NCI-H748 treated with DMSO at 0.1 percent for 48 hours (cell line): ENCODE results near the gene HIRIP3.
A peak's percentile ranks its signal among the peaks of the same experiment; 100 is the strongest.
"Not testable (repeated sequence)": the region's sequence is repeated elsewhere in the genome, so short reads cannot be mapped to it uniquely, and the experiment has no call there.

Source experiments
- DNase-seq: peaks from one replicate; lab custom pipeline; 2025; lab: John Stamatoyannopoulos, UW

Gene HIRIP3

GRCh38 chr16:29995324-29995910 lies at the start of gene HIRIP3:
Gene HIRIP3 (minus strand): TSS chr16:29995617. CDS start chr16:29995605, 12 bp downstream.
- peak; percentile 63 for DNase-seq

- no peak for DNase-seq
Observed at GRCh38 chr16:30041841-30042240, 46.4 kb upstream of the HIRIP3 start.

DNA sequence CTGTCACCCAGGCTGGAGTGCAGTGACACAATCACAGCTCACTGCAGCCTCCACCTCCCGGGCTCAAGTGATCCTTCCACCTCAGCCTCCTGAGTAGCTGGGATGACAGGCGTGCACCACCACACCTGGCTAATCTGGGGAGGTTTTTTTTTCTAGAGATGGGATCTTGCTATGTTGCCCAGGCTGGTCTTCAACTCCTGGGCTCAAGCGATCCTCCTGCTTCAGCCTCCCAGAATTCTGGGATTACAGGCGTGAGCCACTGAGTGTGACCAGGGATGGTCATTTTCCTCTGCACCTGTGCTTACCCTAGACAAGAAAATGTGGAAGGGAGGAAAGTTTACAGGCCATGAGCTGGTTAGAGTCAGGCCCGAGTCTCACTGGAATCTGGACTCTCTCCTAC lies 45.3 kb upstream of the HIRIP3 start:
- DNase-seq, result not testable (repeated sequence)

DNA sequence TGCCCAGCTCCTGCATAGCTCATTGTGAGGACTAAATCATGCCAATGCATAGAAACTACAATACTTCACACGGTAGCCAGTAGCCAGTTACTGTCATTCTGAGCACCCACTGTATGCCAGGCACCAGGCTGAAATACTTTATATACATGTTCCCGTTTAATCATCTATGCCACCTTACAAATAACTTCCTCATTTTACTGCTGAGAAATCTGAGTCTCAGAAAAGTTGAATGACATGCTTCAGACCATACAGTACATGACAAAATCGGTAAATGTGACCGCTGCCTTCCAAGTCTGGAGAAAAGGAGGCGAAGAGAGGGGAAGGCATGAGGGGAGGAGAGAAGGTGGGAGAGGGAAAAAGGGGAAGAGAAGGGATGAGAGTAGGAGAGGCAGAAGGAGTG lies 44.8 kb upstream of the HIRIP3 start:
- no peak for DNase-seq

DNA sequence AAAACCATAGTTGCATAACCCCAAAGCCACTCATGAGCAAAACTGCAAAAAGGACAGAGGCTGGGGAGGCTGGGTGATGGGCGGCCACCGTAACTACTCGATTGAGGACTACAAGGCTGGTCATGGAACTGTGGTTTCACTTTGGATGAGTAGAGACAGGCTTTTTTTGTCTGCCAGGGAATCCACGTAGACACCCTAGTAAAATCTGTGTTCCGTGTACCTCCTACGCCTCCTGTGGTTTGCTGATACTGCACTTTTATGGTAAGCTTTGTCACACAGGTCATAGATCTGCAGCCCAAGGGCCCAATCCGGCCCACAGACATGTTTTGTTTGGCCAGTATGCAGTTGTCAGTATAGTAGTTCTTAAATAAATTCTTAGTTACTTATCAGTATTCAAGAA lies 37.9 kb upstream of the HIRIP3 start:
- no peak for DNase-seq

DNA sequence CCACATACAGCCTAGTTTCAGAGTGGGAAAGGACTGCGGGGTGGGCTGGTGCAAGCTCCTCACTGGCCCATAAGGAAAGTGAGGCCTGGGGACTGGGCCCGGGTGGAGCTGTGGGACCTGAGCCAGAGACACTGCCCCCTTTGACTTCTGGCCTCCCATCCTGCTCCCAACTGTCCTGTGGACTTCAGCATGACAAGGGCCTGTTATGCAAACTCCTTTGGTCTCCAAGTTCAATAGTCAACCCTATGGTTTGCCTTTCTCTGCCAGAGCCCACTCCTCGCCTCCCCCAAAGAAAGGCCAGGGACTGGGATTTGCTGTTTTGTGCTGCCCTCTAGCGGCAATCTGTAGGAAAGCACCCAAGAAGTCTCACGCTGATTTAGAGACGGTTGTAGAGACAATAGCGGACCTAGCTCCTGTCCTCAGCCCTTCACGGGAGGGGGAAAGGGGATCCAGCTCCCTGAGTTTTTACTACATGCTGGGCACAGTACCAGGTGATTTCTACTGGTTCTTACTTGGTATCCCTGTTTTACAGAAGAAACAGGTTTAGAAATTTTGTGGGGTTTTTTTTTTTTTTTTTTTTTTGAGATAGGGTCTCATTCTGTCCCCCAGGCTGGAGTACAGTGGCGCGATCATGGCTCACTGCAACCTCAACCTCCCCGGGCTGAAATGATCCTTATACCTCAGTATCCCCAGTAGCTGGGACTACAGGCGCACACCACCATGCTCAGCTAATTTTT lies 36.8 kb upstream of the HIRIP3 start:
- DNase-seq, result peak; percentile 69

DNA sequence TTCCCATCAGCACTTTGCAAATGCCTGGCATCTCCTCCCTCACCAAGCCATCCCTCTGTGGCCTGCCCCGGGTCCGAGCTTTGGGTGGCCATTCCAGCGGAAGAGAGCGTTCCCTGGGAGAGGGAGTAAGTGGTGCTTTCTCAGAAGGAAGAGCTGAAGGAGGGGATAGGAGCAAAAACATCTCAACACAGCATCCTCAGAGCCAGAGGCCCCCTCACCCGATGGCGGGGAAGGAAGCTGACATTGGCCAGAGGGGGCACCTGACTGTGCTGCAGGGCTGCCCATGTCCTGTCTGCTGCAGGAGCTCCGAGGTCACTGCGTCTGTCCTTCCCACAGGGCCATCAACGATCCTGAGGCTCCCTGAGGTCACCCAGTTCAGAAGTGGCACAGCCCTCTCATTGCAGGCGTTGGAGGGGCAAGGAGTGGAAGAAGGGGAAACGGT lies 36.1 kb upstream of the HIRIP3 start:
- DNase-seq, result no peak

DNA sequence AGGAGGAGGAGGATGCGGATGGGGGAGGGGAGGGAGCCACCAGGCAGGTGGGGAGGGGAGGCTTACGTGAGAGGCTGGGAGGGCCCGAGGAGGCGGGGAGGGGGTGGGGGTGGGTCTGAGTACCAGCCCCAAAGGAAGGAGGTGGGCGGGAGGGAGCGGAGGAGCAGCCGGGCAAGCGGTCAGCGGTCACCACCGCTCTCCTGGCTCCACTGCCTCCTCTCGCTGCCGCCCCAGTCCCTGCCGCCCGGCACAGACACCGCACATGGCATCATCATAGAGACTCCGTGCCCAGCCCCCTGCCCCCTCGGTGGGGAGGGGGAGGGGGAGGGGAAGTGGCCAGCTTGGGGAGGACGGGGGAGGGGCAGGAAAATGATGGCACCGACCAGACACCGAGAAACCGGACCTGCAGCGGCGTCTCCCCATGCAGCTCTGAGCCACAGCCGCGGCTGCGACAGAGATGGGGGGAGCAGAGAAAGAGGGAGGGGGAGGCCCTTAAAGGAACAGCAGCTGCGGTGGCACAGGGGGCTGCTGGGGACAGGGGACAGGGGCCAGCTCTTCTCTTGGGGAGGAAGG lies 35.5 kb upstream of the HIRIP3 start, which contains the start of gene TLCD3B:
TLCD3B (minus strand) TSS at position 431 of the 573 bp plus-strand sequence. CDS start 744 bp downstream, outside the sequence.
- DNase-seq, result no peak

GRCh38 chr16:30030011-30030685 lies 34.7 kb upstream of the HIRIP3 start:
- DNase-seq, result no peak

DNA sequence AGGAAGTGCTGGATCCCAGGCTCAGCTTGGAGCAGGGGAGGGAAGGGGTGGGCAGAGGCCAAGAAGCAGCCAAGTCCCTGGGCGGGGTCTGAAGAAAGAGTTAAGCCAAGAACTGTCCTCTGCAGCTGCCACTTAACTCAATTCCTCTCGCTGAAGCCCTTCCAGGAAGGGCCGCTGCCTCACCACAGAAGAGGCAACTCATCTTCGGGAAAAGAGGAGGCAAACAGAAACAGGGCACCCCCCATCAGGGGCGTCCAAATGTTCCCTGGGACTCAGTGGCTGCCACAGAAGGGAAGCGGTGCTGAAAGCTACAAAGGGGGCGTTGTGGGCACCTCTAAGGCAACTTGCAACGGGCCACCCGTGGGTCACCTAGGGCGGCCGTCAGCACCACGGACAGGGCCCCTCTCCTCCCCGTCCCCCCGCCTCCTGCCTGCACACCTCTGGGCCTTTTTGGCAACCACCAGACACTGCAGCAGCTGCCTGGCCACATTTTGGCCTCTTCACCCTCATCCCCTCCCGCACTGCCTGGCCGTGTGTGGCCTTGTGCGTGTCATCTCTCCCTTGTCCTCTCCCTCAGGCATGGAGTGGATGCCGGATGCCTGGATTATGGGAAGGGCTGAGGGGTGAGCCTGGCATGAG lies 33.1 kb upstream of the HIRIP3 start:
- DNase-seq, result no peak

DNA sequence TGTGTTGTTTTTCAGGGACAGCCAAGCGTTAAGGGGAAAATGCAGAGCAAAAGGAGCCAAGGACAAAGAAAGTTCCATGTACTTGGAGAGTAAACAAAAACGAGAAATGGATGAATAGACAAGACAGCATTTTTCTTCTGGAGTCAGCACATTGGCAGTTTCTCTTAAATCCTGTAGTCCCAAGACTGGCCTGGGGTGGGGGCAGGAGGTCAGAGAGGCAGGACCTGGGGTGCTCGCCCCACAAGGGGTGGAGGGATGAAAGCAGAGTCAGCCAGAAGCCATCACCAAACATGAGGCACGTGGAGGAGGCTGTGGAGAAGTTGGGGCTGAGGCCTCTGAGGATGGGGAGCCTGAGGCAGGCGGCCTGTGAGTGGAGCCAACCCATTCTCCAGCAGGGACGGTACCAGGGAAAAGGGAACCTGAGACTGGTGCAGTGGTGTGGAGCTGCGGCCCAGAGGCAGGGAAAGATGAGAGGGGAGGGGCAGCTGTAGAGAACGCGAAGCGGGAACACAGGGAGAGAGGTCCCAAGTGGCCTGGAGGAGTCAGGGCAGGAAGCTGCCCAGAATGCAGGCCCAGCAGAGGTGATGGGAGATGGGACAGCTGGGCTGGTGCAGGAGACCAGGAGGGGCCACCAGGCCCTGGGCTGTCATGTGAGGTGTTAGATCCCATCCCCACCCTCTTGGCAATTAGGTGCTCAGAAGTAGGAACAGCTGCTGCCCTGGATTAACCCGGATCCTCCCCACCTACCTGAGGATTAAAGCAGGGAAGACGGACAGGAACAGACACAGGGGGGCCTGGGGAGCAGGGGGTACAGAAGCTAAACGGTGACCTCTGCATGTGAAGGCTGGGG lies 32.4 kb upstream of the HIRIP3 start:
- no peak for DNase-seq

DNA sequence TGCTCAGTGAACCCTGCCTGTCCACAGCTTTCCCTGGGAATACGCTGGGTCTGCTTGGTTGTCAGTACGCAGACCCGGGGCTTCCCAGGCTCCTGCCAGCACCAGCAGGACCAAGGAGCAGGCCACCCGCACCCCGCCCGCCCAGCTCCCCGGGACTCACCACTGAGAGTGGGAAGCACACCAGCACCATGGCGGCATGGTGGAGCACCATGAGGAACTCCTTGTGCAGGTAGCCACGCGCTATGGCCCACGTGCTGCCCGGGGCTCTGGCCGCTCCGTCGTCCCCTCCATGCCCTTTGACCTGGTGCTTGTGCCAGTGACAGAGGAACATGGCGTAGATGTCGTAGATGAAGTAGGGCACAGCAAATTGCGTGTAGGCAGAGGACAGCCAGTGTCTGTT lies 31.0 kb upstream of the HIRIP3 start:
- DNase-seq, result no peak

DNA sequence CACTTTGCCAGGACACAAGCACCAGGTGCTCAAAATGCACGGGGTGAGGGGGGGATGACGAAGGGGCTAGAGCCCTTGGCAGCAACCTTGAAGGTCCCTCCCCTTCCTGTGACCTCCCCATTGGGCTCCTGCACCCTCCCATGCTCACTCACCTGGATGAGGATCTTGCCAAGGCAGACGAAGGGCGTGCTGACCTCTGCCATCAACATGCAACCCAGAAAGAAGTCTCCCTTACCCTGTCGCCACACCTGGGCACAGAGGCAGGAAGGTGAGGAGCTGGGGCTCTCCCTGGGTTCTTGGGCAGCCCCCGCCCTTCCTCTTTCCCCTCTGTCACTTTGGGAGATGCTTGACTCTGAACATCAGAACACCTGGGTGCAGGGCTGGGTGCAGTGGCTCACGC lies 30.2 kb upstream of the HIRIP3 start:
- DNase-seq, result no peak

GRCh38 chr16:30025156-30025555 lies 29.7 kb upstream of the HIRIP3 start:
- DNase-seq, result no peak

DNA sequence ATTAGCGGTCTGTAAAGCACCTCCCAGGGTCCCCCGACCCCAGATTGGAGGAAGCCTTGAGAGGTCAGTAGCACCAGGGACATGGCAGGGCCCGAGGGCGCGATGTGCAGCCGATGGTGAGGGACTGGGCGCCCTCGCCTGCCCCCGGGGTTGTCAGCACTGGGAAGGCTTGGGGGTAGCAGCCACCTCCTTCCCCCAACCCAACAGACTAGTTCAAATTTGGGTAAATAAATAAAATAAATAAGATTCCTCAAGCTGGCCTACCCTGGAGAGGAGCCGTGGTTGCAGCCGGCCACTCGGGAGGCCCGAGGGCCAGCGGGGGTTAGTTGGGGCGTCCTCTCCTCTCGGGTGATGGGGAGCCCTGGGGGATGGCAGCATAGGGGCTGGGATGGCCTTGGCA lies 29.0 kb upstream of the HIRIP3 start:
- no peak for DNase-seq

- DNase-seq, result no peak
Observed at GRCh38 chr16:30023586-30023985, 28.2 kb upstream of the HIRIP3 start.

DNA sequence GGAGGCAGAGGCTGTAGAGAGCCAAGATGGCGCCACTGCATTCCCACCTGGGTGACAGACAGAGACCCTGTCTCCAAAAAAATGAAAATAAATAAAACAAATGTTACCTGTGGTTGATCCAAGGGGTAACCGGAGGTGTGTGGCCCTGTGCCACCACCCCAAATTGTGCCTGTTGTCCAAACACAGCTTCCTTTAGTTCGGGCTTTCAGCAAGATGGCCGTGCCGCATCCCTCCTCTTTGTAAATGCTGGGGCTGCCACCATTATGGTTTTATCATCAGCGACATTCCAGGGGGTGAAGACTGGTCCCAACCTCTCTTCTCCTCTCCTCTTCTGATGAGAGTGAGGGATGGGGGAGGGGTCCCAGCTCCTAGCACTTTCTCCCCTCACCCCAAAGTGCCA lies 27.5 kb upstream of the HIRIP3 start, which contains the start of gene C16orf92:
C16orf92 (plus strand) TSS at position 312 of the 400 bp plus-strand sequence. CDS start 143 bp downstream, outside the sequence.
- DNase-seq, result no peak

- DNase-seq, result no peak
Observed at GRCh38 chr16:30018731-30019158, 23.3 kb upstream of the HIRIP3 start.

- DNase-seq, result not testable (repeated sequence)
Observed at GRCh38 chr16:30017937-30018336, 22.5 kb upstream of the HIRIP3 start.

- no peak for DNase-seq
Observed at GRCh38 chr16:30017277-30017656, 21.9 kb upstream of the HIRIP3 start.
